Neural progenitor cell (in vitro differentiated cells): ENCODE measurements around the gene POLR2H. TPM values are rescaled to one million over a fixed set of nuclear protein-coding genes. Genes with fewer than 3 reads are reported as not detected.

Experiments
- DNase-seq: peaks from one replicate; pipeline ENCODE4 v3.0.0-alpha.2; 2016; ENCODE audit warnings: low spot score
- H2AFZ ChIP-seq: fragments of 200-600 bp; sonication (generic); replicated peaks from 2 replicates; pipeline ENCODE4 v1.6.1; 2016; ENCODE audit warnings: antibody characterized with exemption
- H3F3A ChIP-seq: fragments of 200-600 bp; sonication (generic); 2 replicates; pipeline ENCODE4 v1.6.1; 2016; ENCODE audit warnings: antibody characterized with exemption, low read depth
- H3K27ac ChIP-seq: fragments of 200-600 bp; sonication (generic); 2 replicates; pipeline ENCODE4 v1.5.1; 2016; ENCODE audit warnings: mild to moderate bottlenecking
- H3K27me3 ChIP-seq: fragments of 200-600 bp; sonication (generic); 2 replicates; pipeline ENCODE4 v1.6.1; 2016; ENCODE audit warnings: mild to moderate bottlenecking, moderate library complexity
- H3K36me3 ChIP-seq: fragments of 200-600 bp; sonication (generic); 2 replicates; pipeline ENCODE4 v1.5.1; 2016
- H3K4me1 ChIP-seq: fragments of 200-600 bp; sonication (generic); 2 replicates; pipeline ENCODE4 v1.6.1; 2016; ENCODE audit warnings: mixed run types
- H3K4me2 ChIP-seq: fragments of 200-600 bp; sonication (generic); 2 replicates; pipeline ENCODE4 v1.6.1; 2016
- H3K4me3 ChIP-seq: fragments of 200-600 bp; sonication (generic); 2 replicates; pipeline ENCODE4 v1.5.1; 2016
- H3K79me2 ChIP-seq: fragments of 200-600 bp; sonication (generic); 2 replicates; pipeline ENCODE4 v1.6.1; 2016; ENCODE audit warnings: low read depth
- H3K9ac ChIP-seq: fragments of 200-600 bp; sonication (generic); 2 replicates; pipeline ENCODE4 v1.6.1; 2016
- H3K9me3 ChIP-seq: fragments of 200-600 bp; sonication (generic); 2 replicates; pipeline ENCODE4 v1.5.1; 2016; ENCODE audit warnings: low read depth
- H4K20me1 ChIP-seq: fragments of 200-600 bp; sonication (generic); 2 replicates; pipeline ENCODE4 v1.6.1; 2016; ENCODE audit warnings: low read depth
- H3K27ac Mint-ChIP-seq: 3 replicates; pipeline ENCODE4 v1.8.0; 2021; ENCODE audit warnings: mixed read lengths
- H3K27me3 Mint-ChIP-seq: 2 replicates; pipeline ENCODE4 v1.8.0; 2022; ENCODE audit warnings: low read depth, mild to moderate bottlenecking, inconsistent platforms, moderate library complexity, mixed read lengths; ENCODE audit not compliant: insufficient read depth
- H3K36me3 Mint-ChIP-seq: 3 replicates; pipeline ENCODE4 v1.8.0; 2021; ENCODE audit warnings: mixed read lengths
- H3K4me1 Mint-ChIP-seq: 3 replicates; pipeline ENCODE4 v1.8.0; 2021; ENCODE audit warnings: mixed read lengths
- H3K4me3 Mint-ChIP-seq: 3 replicates; pipeline ENCODE4 v1.8.0; 2021; ENCODE audit warnings: mild to moderate bottlenecking, moderate library complexity, mixed read lengths
- H3K9me3 Mint-ChIP-seq: 3 replicates; pipeline ENCODE4 v1.8.0; 2020; ENCODE audit warnings: mixed read lengths
- EZH2 ChIP-seq: fragments of 200-600 bp; sonication (generic); IDR thresholded peaks from 2 replicates; pipeline ENCODE4 v1.6.1; 2017; ENCODE audit warnings: antibody characterized with exemption, mild to moderate bottlenecking, moderate library complexity
- EZH2phosphoT487 ChIP-seq: fragments of 200-600 bp; sonication (generic); IDR thresholded peaks from 2 replicates; pipeline ENCODE4 v1.6.1; 2017; ENCODE audit warnings: antibody characterized with exemption
- total RNA-seq: library from RNA; depleted of rRNA; stranded (reverse); fragments of >200 nt; gene quantifications from 2 replicates; pipeline ENCODE4 v1.2.3, GENCODE V29; 2015; ENCODE audit warnings: low replicate concordance
- TF ChIP-seq, protein P1 (sequence below): fragments of 200-600 bp; sonication (generic); IDR thresholded peaks from 2 replicates; pipeline ENCODE4 v1.5.1; 2017; ENCODE audit warnings: antibody characterized with exemption, mild to moderate bottlenecking

Gene POLR2H
- total RNA-seq, 1 donor from 2014 or later, result 173 TPM

DNA sequence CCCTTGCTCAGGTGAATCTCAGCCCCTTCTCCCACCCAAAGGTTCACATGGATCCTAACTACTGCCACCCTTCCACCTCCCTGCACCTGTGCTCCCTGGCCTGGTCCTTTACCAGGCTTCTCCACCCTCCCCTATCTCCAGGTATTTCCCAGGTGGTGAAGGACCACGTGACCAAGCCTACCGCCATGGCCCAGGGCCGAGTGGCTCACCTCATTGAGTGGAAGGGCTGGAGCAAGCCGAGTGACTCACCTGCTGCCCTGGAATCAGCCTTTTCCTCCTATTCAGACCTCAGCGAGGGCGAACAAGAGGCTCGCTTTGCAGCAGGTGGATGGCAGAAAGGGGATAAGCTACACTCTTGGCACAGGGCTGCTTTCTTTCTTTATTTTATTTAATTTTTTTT lies 19.6 kb upstream of the POLR2H start:
- no peak overlapping the region for H2AFZ ChIP-seq
- peaks cover 10% of the 10 kb centered on the region for H3K36me3 Mint-ChIP-seq
- no peak overlapping the region for H3K27ac Mint-ChIP-seq
- peaks cover 48% of the 10 kb centered on the region for H3F3A ChIP-seq
- peaks cover 33% of the 10 kb centered on the region for H3K4me1 ChIP-seq
- H3K36me3 ChIP-seq, result no peaks in the 10 kb centered on the region
- H3K4me2 ChIP-seq, result no peak overlapping the region
- peaks cover 36% of the 10 kb centered on the region for H3K4me1 Mint-ChIP-seq
- H3K9me3 ChIP-seq, result no peaks in the 10 kb centered on the region
- no peak for DNase-seq
- H3K27ac ChIP-seq, result no peak overlapping the region
- no peaks in the 10 kb centered on the region for H3K9me3 Mint-ChIP-seq
- peaks cover 79% of the 10 kb centered on the region for H4K20me1 ChIP-seq
- no peaks in the 10 kb centered on the region for H3K27me3 ChIP-seq
- H3K27me3 Mint-ChIP-seq, result peaks cover 5% of the 10 kb centered on the region
- no peak overlapping the region for H3K4me3 ChIP-seq
- H3K4me3 Mint-ChIP-seq, result no peak overlapping the region
- TF ChIP-seq EZH2 (no peak), EZH2phosphoT487 (no peak)
- TF ChIP-seq, protein P1, sequence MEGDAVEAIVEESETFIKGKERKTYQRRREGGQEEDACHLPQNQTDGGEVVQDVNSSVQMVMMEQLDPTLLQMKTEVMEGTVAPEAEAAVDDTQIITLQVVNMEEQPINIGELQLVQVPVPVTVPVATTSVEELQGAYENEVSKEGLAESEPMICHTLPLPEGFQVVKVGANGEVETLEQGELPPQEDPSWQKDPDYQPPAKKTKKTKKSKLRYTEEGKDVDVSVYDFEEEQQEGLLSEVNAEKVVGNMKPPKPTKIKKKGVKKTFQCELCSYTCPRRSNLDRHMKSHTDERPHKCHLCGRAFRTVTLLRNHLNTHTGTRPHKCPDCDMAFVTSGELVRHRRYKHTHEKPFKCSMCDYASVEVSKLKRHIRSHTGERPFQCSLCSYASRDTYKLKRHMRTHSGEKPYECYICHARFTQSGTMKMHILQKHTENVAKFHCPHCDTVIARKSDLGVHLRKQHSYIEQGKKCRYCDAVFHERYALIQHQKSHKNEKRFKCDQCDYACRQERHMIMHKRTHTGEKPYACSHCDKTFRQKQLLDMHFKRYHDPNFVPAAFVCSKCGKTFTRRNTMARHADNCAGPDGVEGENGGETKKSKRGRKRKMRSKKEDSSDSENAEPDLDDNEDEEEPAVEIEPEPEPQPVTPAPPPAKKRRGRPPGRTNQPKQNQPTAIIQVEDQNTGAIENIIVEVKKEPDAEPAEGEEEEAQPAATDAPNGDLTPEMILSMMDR, result no peak
- peaks cover 37% of the 10 kb centered on the region for H3K79me2 ChIP-seq
- H3K9ac ChIP-seq, result no peak overlapping the region

DNA sequence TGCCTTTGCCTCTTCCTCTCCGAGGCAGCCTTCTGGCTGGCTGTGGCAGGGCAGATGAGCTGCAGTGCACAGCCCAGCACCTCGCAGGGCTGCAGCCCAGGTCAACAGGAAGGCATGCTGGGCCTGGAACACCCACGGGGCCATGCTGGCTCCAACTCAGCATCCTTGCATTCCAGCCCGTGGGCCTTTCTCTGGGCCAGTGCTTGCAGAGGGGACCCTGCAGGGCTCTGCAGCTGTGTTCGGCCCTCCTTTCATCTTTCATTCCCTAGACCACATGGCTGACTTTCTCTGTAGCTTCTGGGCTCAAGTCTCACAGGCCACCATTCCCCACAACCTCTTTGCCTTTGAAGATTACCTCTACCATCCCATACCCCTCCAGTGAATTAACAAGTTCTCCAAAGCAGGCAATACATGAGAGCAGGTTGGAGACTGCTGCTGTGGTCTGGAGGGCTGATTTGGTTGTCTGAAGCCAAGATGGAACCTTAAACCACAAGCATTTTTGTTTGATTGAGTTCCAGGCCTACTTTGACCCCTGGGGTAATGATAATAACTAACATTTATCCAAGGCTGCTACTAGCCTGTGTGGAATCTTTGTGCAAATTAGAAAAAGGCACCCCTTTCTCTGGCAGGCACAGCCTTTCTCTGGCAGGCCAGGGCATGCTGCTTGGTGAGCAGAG lies 18.2 kb upstream of the POLR2H start:
- no peaks in the 10 kb centered on the region for H3K9me3 ChIP-seq
- peaks cover 35% of the 10 kb centered on the region for H3F3A ChIP-seq
- Mint-ChIP-seq H3K27me3 (peaks cover 8% of the 10 kb centered on the region), H3K9me3 (no peaks in the 10 kb centered on the region), H3K4me3 (peak overlapping the region; percentile 54), H3K27ac (no peak overlapping the region), H3K4me1 (peaks cover 33% of the 10 kb centered on the region), H3K36me3 (peaks cover 12% of the 10 kb centered on the region)
- peaks cover 22% of the 10 kb centered on the region for H3K79me2 ChIP-seq
- H2AFZ ChIP-seq, result no peak overlapping the region
- H3K9ac ChIP-seq, result no peak overlapping the region
- peaks cover 65% of the 10 kb centered on the region for H4K20me1 ChIP-seq
- no peak overlapping the region for H3K27ac ChIP-seq
- H3K27me3 ChIP-seq, result no peaks in the 10 kb centered on the region
- TF ChIP-seq, protein P1, result no peak
- TF ChIP-seq EZH2 (no peak), EZH2phosphoT487 (no peak)
- no peak overlapping the region for H3K4me2 ChIP-seq
- no peaks in the 10 kb centered on the region for H3K36me3 ChIP-seq
- no peak overlapping the region for H3K4me3 ChIP-seq
- H3K4me1 ChIP-seq, result peaks cover 24% of the 10 kb centered on the region
- no peak for DNase-seq

DNA sequence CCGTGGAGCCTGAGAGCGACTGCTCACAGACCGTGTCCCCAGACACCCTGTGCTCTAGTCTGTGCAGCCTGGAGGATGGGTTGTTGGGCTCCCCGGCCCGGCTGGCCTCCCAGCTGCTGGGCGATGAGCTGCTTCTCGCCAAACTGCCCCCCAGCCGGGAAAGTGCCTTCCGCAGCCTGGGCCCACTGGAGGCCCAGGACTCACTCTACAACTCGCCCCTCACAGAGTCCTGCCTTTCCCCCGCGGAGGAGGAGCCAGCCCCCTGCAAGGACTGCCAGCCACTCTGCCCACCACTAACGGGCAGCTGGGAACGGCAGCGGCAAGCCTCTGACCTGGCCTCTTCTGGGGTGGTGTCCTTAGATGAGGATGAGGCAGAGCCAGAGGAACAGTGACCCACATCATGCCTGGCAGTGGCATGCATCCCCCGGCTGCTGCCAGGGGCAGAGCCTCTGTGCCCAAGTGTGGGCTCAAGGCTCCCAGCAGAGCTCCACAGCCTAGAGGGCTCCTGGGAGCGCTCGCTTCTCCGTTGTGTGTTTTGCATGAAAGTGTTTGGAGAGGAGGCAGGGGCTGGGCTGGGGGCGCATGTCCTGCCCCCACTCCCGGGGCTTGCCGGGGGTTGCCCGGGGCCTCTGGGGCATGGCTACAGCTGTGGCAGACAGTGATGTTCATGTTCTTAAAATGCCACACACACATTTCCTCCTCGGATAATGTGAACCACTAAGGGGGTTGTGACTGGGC lies 16.8 kb upstream of the POLR2H start:
- Mint-ChIP-seq H3K4me1 (peaks cover 33% of the 10 kb centered on the region), H3K9me3 (no peaks in the 10 kb centered on the region), H3K4me3 (no peak overlapping the region), H3K36me3 (peaks cover 9% of the 10 kb centered on the region), H3K27me3 (peaks cover 5% of the 10 kb centered on the region), H3K27ac (no peak overlapping the region)
- TF ChIP-seq EZH2 (no peak), EZH2phosphoT487 (no peak)
- TF ChIP-seq, protein P1, result no peak
- H3K4me2 ChIP-seq, result peak overlapping the region; percentile 59
- no peak for DNase-seq
- no peak overlapping the region for H2AFZ ChIP-seq
- H3F3A ChIP-seq, result peaks cover 33% of the 10 kb centered on the region
- peaks cover 16% of the 10 kb centered on the region for H3K4me1 ChIP-seq
- H4K20me1 ChIP-seq, result peaks cover 55% of the 10 kb centered on the region
- H3K9me3 ChIP-seq, result no peaks in the 10 kb centered on the region
- no peaks in the 10 kb centered on the region for H3K27me3 ChIP-seq
- H3K79me2 ChIP-seq, result peaks cover 12% of the 10 kb centered on the region
- H3K4me3 ChIP-seq, result no peak overlapping the region
- no peaks in the 10 kb centered on the region for H3K36me3 ChIP-seq
- H3K9ac ChIP-seq, result no peak overlapping the region
- peak overlapping the region; percentile 71 for H3K27ac ChIP-seq
